DMS153 (cell line): ENCODE measurements around the gene STK16.
A peak's percentile ranks its signal among the peaks of the same experiment; 100 is the strongest.
"Not testable (repeated sequence)": the region's sequence is repeated elsewhere in the genome, so short reads cannot be mapped to it uniquely, and the experiment has no call there.

Experiments used
- DNase-seq: peaks from one replicate; lab custom pipeline; 2025; lab: John Stamatoyannopoulos, UW

STK16 gene

DNA sequence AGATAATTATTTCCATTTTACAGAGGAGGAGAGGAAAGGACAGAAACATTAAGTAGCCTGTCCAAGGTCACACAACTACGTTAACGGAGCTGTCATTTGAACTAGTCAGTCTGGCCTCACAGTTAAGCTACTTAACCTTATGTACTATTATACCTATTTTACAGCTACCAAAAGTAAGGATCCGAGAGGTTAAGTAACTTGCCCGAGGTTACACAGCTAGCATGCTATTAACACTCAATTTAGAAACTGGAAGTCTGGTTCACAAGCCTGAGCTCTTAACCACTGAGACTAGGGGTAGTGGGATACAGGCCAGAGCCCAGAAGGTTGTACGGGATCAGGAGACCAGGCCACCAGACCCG, 511 bp upstream of the STK16 start:
- DNase-seq: no peak

GRCh38 chr2:219245899-219246230, 586 bp downstream of the STK16 start:
- no peak for DNase-seq

DNA sequence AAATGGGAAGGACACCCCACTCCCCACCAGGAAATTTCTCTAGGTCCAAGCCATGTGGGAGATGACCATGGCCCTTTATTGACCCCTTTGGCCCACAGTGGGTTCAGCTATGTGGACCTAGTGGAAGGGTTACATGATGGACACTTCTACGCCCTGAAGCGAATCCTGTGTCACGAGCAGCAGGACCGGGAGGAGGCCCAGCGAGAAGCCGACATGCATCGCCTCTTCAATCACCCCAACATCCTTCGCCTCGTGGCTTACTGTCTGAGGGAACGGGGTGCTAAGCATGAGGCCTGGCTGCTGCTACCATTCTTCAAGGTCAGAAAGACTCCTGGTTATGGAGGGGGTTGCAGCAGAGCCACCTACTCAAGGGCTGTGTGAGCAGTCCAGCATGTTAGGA, 1.3 kb downstream of the STK16 start:
- DNase-seq: no peak

DNA sequence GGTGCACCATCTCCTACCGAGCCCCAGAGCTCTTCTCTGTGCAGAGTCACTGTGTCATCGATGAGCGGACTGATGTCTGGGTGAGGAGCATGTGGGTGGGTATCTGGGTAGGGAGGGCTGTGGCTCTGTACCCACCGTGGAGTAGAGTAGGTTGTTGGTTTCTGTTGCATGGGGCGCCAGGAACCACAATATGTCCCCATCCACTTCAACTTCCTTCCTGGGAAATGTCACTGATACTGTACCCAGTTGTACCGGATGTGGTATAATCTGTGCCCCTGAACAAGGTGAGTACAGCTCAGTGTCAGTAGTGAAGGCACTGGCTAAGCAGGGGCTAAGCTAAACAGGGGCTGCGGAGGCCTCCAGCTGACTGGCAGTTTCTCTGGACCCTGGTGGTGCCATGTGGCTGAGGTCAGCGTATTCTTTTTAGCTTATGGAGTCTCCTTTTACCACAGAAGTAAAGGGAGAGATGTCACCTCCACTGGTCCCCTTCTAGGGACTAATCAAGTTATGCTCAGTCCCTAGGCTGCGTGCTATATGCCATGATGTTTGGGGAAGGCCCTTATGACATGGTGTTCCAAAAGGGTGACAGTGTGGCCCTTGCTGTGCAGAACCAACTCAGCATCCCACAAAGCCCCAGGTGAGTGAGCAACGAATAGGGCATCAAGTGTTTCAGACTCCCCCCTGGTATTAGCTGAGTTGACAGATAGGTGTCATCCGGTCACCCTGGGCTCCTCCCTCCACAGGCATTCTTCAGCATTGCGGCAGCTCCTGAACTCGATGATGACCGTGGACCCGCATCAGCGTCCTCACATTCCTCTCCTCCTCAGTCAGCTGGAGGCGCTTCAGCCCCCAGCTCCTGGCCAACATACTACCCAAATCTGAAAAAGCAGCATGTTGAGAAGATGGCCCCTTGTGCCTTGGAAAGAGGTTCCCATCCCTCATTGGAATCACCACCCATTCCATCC, 2.7 kb downstream of the STK16 start:
- DNase-seq: no peak

GRCh38 chr2:219248845-219249202, 3.5 kb downstream of the STK16 start:
- DNase-seq: no peak

DNA sequence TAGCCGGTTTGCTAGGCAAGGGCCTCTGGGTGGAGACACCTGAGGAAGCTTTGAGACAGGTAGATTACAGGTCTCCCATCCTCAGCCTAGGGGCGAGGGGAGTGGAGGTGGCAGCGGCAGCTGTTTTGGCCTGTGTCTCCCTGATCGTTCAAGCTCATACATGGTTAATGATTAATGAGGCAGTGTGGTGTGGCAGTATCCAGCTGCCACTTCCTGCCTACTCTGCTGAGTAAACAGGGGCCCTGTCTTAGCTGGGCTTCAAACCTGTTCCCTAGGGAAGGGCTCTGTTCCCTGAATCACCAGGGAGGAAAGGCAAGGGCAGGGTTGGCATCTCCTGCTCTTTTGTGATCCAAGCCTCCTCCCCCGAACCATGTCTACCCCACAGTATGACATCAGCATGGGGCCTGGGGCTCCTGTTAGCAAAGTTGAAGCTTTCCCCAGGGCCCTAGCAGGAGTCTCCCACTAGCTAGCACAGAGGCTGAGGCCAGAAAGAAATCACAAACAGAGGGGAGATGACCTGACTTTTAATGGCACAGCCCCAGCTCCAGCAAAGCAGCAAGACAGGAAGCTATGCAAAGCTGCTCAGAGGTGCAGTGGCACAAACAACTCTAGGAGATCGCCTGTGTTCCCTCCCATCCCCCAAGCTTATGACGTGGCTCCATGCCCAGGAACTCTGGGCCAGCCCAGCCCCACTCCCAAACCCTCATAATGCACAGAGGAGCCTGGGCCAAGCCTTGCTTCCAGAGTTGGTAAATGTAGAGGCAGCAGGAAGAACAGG, 4.1 kb downstream of the STK16 start:
- DNase-seq: peak; percentile 98

DNA sequence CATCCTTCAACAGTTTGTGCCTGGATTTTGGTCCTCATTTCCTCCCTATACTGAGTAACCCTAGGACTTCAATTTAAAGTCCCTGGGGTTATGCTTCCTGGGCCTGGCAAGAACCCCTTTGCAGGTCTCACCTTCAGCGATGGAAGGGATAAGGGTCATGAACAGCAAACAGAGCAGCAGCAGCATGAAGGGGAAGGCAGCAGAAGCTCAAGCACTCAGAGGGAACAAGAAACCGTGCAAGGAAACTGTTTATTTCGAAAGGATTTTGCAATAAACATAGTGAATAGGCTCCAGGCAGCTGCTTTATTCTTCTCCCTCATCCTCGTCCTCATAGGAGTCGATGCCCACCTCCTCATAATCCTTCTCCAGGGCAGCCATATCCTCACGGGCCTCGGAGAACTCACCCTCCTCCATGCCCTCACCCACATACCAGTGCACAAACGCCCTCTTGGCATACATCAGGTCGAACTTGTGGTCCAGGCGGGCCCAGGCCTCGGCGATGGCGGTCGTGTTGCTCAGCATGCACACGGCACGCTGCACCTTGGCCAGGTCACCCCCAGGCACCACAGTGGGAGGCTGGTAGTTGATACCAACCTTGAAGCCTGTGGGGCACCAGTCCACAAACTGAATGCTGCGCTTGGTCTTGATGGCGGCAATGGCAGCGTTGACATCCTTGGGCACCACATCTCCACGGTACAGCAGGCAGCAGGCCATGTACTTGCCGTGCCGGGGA, 4.9 kb downstream of the STK16 start:
- DNase-seq: no peak

GRCh38 chr2:219251656-219252055, 6.4 kb downstream of the STK16 start:
- DNase-seq: no peak

- no peak for DNase-seq
Measured at GRCh38 chr2:219252084-219252483, 6.8 kb downstream of the STK16 start.

DNA sequence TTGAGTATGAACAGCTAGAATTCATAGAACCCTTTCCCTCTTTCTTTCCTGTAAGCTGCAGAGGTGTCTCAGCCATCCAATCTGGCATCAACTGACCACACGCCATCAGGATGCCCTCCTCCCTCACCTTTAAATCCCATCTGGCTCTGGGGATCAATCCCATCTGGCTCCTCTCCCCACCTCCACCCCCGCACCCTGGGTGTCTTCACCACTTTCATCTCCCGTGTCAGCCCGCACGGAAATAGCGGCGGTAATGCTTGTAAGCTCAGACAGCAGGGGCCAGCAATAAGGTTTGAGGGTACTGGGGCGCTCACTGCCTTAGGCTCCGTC, 7.3 kb downstream of the STK16 start:
- DNase-seq: peak; percentile 6

- no peak for DNase-seq
Measured at GRCh38 chr2:219252900-219253752, 7.8 kb downstream of the STK16 start, which contains the start of gene TUBA4B. TUBA4B (plus strand) TSS chr2:219253243; CDS start chr2:219253408, 165 bp downstream.

DNA sequence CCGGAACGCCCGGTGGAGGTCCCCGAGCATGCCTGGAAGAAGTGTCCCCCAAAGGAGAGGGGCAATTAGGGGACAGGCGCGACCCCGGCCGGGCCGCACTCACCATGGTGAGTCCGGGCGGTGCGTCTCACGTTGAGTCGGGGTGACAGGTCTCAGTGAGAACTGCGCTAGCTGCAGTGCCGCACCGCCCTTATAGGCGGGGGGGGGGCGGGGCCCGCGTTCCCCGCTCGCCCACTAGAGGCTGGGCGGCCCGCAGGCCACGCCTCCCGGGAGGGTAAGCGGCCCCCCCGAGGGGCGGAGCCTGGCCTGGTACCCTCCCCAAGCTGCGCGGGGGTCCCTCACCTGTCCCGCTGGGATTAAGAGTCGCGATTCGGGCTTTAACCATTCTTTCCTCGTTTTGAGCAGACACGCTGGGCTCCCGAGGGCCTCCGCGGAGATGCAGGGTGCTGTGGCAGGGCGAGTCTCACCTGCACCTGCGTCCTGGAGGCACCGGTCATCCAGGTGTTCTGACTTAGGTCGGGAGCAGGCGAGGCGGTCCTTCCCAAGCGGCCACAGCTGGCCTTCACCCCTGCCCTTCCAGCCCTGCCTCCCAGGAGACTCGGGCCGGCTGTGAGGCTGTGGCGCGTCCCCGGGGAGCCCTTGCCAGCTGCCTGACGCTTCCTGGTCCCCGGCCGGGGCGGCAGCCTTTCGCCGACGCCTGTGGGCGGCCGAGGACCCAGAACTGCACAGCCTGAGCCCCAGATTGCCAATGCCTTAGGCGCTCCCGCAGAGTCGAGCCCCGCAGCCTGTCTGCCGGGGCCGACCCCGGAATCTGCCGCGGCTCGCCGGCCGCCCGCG, 8.7 kb downstream of the STK16 start, which contains the start of gene TUBA4A:
TUBA4A (minus strand) TSS at position 166 of the 837 bp plus-strand sequence; CDS start at position 106, 60 bp downstream.
- DNase-seq: peak; percentile 71

GRCh38 chr2:219254590-219255201, 9.4 kb downstream of the STK16 start:
- DNase-seq: no peak

GRCh38 chr2:219258942-219259341, 13.7 kb downstream of the STK16 start:
- DNase-seq: not testable (repeated sequence)

DNA sequence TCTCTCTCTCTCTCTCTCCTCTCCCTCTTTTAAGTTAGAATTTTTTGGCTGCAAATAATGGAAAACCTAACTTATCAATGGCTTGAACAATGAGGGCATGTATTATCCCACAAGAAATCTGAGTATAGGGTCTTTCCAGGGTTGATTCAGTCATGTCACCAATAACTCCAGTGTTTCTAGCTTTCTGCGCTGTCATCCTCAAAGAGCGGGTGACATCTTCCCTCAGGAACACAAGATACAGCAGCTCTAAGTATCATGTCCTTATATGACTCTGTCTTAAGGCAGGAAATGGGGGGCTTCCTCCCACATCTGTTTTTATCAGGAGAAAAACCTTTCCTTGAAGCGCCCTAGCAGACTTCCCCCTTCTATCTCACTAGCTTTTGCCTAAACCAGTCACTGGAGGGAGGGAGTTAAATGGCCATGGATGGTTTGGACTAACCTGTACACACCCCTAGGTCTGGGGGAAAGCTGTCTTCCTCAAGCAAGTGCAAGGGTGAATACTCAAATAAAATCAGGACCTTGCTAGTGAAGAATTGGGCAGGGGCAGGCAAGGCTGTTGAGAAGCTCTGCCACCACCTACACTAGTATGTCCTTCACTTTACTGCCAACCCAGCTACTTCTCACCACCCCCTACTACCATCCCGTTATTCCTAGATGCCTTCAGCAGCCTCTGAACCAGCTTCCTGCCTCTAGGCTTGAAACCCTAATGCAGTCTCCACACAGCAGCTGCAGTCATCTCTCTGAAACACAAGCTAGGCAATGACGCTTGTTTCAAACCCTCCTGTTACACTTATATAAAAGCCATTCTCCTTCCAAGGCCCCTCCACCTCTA, 16.0 kb downstream of the STK16 start:
- DNase-seq: no peak

DNA sequence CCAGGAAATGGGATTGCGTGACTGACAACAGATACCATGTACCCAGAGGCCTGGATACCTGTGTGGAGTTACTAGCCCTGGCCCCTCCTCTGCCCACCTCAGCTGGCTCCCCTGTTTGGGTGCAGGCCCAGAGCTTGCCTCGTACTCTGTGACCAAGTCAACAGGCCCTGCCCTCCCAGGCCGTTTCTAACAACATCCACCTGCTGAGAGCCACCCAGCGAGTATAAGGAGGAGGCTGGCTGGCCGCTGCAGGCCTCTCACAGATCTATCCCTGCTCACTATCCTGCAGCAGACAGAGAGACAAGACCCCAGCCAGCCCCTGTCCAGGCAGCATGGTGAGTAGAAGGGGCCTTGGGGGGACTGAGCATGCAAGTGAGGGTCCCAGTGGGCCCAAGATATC, 21.0 kb downstream of the STK16 start:
- DNase-seq: no peak

GRCh38 chr2:219266886-219267285, 21.6 kb downstream of the STK16 start:
- DNase-seq: no peak

DNA sequence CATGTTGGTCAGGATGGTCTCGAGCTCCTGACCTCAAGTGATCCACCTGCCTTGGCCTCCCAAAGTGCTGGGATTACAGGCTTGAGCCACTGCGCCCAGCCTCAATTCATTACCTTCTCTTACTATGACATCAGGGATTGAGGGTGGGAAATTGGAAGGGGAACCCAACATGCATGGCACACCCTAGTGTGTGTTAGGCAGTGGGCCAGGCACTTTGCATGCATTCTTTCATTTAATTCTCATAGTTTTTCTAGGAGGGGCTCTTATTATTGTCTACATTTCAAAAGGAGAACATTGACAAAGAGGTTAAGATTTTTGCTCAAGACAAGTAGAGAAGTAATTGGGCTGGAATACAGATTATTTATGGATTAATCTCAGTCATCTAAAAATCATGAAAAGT, 23.0 kb downstream of the STK16 start:
- DNase-seq: no peak

- DNase-seq: peak; percentile 53
Measured at GRCh38 chr2:219269362-219270054, 24.2 kb downstream of the STK16 start.
